ENCODE measurements around the gene CABLES1.

The CABLES1 gene

DNA sequence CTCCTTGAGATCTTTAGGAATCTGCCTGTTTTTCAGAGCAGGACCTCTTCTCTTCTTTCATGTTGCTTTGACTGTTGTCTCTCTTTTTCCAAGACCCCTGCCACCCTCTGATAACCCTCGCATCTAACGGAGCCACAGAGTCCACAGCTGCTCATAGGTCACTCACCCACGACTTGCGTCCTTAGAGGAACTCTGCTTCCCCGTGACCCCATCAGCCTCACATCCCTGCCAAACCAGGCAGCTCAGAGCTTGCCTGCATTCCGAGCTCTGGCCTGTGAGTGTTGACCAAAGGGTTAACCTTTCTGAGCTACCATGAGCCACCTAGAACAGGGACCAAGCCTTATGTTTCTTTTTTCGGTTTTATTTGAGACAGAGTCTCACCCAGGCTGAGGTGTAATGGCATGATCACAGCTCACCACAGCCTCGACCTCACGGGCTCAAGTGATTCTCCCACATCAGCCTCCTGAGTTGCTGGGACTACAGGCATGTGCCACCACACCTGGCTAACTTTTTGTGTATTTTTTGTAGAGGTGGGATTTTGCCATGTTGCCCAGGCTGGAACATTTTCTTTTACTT, 36.4 kb downstream of the CABLES1 start:
- DNase-seq, result no peak

DNA sequence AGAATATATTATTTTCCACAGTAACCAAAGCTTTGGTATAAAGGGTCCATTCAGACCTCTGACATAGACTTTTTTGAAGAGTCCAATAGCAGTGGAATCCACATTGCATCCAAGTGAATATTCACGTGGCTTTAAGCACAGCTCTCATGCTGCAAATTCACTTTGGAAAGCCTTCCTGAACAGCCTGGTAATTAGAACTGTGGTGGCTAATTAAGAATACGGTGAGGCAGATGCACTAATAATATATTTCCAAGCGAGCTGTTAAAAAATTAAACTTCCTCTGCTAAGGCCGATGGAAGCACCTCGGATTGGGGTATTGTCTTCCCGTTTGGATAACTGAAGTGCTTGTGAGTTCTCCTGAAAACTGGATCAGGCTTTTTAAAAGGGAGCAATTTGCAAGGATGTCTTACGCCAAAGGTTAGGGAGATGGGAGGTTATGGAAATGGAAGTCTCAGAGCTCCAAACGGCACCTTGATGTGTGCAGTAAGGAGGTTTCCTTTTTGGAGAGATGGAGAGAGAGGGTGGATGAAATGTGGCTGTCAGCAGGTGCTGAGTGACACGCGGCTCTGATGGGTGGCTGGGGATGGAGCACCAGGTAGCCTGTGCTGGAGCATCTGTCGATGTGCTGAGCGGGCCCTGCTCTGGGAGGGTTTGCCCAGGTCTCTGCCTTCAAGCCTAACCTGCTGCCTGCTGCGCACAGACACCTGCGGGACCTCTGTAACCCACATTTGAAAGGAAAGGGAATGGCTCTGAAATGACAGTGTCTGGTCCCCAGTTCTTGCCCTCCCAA, 37.5 kb downstream of the CABLES1 start:
- DNase-seq, result no peak

DNA sequence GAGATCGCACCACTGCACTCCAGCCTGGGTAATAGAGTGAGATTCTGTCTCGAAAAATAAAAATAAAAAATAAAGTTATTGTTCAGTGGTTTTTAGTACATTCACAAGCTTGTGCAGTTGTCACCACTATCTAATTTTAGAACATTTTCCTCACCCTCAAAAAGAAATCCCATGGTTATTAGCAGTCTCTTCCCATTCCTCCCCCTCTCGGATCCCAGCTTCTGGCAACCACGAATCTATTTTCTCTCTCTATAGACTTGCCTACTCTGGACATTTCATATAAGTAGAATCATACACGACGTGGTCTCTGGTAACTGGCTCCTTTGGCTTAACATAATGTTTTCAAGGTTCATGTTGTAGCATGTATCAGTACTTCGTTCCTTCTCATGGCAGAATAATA, 38.6 kb downstream of the CABLES1 start:
- no peak for DNase-seq

DNA sequence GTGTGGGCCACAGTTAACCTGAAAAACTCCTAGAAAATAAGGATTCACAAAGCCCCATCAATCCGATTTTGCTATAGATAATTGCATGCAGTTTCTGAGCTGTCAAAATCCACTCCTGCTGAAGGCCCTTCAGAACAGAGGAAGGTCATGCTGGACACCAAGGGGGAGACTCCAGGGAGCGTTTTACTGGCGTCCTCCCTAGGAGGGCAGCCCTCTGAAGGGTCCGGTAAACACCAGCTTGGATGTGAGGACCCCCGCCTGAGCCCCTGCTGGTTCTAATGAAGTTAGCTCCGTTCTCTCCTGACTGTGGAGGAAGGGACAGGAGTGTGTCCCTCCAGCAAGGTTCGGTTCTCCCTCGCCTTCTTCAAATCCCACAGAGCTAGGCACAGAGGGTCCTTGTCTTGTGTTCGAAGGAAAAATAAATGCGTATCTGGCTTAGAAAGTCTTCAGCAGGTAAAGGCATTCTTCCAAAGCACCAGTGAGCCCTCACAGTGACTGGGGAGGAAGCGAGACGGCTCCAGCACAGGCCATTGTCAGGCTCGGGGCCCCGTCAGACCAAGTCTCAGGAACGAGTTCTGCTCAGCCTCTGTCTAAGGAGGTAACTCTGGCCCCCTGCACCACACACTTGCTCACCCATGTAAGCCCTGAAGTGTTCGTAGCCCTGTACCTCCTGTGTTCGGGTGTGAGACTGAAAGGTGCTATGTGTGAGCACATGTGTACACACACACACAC, 41.6 kb downstream of the CABLES1 start:
- no peak for DNase-seq

DNA sequence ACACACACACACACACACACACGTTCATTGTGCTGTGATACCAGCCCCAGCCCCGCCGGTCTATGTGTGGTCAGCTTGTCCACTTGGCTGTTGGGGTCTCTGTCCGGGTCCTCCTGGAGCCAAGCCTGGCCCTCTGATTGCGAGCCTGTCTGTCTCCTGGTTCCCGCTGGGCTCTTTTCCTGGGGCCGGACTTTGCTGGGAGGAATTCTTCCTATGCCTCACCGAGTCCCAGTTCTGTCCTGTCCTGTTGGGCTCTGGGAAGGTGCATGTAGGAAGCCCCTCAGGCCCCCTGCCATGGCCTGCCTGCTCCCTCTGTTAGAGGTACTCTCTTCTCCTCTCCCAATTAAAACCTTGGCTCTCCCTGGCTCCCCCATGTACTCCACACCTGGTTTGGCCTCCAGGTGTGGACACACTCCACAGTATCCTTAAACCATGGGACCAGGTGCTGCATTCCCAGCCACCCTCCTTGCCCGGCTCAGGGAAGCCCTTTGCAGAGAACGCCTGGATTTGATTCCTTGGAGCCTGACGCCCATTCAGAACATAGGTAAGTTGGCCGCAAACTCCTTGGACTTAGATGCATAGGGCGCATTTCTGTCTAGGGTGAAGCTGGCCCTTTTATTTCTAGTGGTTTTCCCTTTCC, 42.3 kb downstream of the CABLES1 start:
- DNase-seq, result no peak

DNA sequence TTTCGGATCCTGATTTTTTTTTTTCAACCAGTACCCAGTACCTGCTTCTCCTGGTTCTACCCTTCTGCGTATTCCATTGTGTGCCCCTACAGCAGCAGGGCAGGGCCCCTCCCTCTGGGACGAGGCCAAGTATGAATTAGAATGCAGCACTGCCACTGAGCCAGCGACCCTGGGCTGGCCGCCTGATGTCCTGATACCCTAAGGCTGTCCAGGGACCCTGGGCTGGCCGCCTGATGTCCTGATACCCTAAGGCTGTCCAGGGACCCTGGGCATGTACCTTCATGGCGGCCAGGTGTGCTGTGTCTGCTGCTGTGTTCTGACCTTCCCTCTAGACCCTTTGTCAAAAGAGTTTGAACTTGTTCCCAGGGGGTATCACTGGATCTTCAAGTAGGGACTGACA, 42.9 kb downstream of the CABLES1 start:
- DNase-seq, result no peak

DNA sequence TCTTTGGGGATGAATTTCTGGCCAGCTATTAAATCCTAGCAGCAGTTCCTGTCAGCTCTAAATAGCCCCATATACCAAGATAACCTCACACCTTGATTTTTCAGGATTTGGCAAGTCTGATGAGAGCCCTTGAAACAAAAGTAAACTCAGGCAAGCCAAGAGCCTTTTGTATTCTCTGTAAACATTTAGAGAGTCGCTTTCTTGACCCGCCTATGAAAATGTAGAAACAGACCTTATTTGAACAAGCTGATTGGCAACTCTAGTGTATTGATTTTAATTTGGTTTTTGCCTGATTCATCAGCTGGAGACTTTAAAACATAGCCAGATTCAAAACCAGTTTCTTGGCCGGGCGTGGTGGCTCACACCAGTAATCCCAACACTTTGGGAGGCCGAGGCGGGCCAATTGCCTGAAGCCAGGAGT, 43.4 kb downstream of the CABLES1 start:
- DNase-seq, result no peak

DNA sequence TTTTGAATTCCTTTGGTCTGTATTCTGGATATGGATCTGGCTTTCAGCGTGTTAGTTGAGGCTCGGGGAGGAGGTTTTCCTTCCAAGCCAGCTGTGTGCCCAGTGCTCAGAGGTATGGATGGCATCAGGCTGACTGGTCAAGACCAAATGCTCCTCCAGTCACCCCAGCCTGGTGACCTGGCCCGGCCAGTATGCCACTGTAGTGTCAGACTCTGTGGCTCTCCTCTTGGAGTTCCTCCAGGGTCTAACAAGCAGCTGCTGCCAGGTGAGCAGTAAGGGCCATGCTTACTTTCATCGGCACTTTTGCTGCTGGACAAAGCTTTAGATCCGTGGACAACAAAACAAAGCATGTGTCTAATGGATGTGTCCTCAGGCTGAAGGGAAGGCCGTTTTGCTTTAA, 44.1 kb downstream of the CABLES1 start:
- DNase-seq, result no peak

DNA sequence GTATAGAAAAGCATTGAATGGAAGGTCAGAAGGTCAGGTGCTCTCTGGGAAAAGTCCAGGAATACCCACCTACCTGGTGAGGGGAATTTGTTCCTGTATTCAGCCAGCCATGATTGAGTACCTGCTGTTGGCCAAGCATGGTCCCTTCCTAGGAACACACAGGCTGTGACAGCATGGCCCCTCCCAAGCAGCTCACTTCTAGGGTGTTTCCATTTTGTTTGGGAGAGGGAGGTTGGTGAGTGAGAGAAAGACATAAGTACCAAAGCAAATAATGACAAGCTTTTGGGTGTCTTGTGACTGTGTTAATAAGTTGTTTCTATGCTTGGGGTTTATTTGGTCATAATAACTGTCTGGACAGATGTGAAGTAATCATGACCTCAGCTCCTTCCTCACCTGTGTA, 46.3 kb downstream of the CABLES1 start:
- no peak for DNase-seq

DNA sequence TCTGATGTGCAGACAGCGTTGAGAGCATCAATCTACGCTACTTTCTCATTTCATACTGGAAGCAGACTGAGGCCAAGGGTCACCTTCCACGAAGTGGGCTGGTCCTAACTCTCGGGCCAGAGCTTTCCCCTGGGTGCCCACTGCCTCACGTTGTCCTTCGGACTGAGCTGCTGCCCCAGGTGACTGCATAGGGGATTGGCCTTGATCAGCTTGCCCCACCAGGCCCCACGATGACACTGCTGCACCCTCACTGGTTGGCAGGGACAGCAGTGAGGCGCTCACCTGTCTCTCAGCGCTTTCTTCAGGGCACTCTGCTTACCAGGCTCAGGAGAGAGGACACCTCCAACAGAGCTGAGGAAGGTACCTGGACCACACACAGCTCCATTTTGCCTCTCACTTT, 47.3 kb downstream of the CABLES1 start:
- DNase-seq, result no peak

DNA sequence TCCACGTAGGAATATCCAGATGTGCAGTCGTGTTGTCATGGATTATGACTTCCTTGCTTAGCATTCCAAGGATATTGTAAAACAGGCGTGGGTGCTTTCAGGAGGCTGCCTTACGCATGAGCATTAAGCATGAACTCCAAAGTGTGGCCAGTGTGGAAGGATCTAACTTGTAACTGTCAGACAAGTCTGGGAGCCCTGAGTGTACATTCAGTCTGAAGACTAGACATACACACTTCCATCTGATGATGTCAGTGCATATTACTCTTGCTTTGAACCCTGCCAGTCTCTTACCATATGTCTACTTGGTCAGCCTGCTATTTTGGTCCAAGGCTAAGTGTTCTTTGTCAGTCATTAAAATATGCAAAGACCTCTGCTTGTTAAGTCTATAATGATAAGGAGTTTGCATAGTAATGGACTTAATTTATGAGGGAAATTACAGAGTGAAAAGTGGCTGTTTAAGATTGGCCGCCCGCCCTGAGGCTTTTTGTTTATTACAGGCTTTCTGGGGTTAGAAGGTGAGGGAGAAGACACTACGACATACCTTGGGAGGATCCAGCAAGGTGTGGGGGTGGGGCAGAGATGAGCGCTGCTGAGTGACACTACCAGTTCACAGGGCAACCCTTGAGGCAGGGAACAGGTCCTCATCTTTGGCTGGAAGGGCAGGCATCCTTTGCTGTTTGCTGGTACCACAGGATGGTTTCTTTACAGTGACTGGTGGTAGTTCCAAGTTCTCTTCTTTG, 48.3 kb downstream of the CABLES1 start:
- no peak for DNase-seq

DNA sequence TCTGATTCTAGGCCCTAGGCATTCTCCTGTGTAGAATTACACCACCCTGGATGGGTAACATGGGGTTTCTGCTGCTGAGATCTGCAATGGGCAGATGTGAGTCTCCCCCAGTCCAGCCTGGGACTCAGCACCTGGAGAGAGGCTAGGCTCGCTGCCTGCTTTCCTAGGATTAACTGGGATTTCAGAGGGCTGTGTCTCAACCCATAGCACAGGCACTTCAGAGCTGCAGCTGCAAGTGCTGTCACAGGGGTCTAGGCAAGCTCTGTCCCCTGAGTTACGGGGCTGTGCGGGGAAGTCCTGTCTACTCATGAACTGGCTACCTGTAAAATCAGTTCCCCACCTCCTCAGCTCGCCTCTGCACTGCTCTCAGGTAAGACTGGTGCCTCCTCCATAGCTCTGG, 51.5 kb downstream of the CABLES1 start:
- DNase-seq, result no peak

DNA sequence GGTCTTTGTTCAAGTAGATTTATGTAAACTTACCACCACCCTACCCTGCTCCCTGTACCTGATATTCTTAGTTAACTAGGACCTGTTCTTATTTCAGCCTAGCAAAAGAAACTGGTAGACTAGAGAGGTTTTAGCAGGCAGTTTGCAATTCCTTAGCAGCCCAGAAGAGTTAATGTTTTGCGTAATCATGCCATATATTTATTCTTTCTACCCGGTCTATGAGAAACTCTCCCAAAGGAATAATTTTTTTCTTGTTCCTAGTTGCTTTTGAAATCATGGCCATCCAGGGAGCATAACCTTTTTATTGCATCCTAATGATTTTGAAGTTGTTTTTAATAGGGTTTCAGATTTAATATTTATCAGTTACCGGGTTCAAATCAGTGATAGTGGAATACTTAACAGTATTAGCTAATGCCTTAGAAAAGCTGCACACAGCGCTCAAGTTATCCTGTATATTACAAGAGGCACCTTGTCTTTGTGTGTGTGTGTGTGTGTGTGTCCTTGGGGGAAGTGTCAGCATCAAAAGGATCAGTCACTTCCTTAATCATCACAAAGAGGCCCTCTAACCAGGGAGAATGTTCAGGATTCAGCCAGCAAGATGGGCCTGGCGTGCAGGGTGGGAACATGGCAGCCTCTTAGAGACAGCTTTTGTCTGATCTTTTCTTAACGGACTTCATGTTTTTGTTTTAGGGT, 52.9 kb downstream of the CABLES1 start:
- no peak for DNase-seq

DNA sequence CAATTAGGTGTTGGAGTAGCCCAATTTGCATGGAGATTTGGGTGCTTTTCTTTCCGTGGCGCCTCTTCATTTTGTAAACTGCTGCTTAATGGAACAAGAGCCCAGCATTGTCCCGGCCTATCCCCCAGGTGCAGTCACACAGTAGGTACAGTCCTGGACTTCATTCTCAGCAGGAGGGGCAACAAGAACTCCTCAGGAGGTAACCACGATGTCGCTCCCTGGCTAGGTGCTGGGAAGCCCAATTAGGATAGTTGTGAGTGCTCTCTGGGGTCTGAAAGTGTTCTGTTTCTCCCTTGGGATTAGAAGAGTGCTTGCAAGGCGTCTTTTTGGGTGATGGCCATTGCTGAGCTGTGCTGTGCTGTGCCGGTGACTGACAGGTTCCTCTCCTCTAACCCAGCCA, 53.8 kb downstream of the CABLES1 start:
- DNase-seq, result no peak

DNA sequence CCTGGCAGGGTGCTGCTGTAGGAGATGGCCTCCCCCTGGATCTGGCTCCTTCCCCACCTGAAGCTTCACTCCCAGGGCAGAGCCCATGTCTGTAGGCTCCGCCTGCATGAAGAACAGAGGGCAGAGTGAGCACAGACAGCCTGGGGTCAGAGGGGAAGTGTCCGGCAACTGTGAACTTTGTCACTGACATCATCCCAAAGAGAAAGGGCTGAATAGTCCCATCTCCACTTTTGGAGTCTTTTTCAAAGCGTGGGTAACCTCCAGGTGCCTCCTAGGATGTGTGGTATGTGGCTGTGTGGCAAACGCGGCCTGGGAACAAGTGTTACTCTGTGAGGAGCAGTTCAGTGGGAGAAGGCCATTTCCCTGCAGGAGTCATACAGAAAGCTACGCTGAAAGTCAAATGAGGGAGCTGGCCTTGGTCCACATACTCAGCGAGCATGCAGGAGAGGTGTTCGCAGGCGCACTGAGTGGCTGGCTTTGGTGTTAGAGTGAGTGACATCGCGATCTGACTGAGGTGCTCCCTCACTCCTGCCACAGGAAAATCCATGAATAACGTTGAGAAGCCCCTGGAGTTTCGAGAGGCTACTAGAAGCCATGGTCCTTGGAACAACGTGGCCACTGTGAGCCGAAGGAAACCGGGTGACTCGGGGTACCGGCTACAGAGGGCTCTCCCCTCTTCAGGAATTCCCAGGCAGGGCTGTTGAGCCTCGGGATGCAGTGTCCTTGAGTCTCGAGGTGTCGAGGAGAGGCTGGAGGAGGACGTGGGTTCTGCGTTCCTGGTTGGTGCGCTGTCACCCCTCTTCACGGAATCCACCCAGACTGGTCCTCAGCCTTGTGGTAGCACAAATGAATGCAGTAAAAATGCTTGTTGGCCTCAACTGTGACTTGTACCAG, 54.7 kb downstream of the CABLES1 start:
- DNase-seq, result no peak

DNA sequence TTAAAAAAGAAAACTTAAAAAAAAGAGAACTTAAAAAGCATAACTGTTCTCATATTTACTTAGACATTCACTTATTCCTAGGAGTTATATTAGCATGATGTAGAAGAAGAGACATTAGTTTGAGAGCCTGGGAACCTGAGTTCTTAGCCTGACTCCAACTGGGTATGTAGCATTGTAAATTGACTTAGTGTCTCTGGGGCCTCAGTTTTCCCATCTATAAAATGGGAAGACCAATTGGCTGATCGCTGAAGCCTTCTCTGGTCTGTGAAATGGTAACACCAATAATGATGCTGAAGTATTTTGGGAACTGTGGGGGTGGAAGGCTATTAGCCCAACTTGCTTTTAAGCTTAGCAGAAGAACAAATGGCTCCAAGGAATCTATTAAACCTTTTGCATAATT, 55.9 kb downstream of the CABLES1 start:
- DNase-seq, result no peak

DNA sequence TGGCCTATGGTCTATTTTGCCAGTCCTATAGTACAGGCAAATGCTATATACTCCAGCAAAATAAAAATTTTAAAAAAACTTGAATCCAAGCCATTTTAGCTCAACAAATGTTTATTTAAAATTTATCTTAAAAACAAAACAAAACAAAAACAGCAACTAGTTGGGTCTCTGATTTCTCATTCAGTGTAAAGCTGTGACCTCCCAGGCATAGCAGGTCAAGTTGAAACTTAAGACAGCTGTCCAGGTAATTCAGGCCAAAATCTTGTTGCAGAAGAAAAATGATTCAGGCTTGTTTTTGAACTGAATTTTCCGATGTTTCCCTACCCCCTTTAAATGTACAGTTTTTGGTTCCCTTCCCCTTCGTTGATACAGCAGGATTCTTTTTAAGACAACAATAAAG, 58.5 kb downstream of the CABLES1 start:
- no peak for DNase-seq

DNA sequence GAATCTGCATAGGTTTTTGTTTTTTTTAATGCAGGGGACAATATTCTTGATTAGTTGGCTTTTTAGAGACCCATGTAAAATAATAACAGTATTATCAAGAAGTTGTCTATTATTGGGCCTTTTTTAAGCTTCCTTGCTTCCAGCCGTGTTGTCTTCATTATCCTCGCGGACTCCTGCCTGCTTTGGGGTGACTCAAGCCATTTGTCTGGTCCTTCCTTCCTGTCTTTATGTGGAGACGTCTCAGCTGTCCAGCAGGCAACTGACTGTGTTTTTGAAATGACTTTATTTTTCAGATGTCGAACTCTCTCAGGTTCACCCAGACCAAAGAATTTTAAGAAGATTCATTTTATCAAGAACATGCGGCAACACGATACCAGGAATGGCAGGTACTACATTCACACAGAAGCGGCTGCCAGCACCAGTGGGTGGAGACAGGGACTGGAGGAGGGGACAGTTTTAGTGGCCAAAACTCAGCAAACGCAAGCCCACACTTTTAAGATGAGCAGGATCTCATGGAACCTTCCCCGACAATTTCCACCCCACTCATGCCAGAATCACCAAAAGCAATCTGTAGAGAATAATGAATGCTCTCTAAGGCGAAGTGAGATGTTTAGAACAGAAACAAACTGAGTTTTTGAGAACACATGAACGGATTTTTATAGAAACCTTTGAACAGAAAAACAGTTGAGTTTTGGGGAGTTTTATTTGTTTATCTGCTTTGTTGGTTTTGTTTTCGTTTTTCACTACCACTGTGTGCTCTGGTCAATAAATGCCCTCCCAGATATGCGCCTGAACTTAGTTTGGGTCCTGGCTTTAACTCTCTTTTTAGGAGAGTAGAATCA, 59.1 kb downstream of the CABLES1 start:
- no peak for DNase-seq

DNA sequence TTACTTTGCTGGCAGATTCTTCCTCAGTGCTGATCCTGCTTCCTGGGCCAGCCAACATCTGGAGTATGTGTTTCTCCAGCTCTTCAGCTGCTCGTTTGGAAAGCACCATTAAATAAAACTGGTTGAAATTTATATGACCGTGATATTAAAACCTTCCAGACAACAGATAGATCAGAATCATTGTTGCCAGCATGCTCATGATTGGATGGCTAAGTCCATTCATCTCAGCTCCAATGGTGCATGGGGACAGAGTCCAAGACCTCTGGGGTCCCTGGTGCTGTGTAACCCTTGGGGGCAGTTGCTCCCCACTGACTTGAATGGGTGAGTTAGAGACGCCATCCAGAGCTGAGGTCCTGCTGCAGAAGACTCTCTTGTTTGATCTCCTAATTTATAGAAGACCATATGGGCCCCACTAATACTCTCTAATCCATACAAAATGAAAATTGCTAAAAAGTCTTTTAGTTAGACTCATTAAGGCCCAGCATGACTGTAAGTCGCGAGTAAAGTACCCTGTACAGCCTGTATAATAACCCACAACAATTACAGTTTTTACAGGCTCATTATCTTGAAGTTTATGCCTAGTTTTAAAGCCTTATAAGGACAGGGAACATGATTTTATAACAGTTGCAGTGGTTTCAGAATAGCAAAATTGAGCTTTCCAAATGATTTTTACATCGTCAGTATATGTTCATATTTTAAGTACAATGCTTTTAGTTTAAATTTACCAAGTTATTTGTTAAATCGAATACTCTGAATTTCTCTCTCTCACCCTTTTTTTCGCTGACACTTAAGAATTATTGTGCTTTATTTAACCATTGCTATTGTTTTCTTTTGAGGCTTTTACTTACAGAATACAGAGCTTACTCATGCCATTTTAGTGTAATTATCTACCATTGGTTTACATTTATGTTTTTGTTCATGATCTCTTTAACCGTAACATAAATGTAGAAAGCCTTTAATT, 60.0 kb downstream of the CABLES1 start:
- DNase-seq, result no peak

All from inflammatory macrophage treated with lipopolysaccharide for 4 hours (primary cell).